HEK293T (cell line): ENCODE measurements around the gene EWSR1.

ENCODE experiments used
- ARNT ChIP-seq: fragments of 450-650 bp; IDR thresholded peaks from 2 replicates; pipeline ENCODE4 v1.6.1; 2017; ENCODE audit warnings: mild to moderate bottlenecking
- BHLHE40 ChIP-seq: fragments of 450-650 bp; IDR thresholded peaks from 2 replicates; pipeline ENCODE4 v1.6.1; 2016; ENCODE audit warnings: mild to moderate bottlenecking, moderate library complexity, borderline replicate concordance
- CTBP1 ChIP-seq: fragments of 450-650 bp; IDR thresholded peaks from 2 replicates; pipeline ENCODE4 v1.6.1; 2016; ENCODE audit warnings: borderline replicate concordance
- FOXA1 ChIP-seq: fragments of 450-650 bp; IDR thresholded peaks from 2 replicates; pipeline ENCODE4 v1.6.1; 2016; ENCODE audit warnings: mild to moderate bottlenecking
- FOXM1 ChIP-seq: fragments of 450-650 bp; IDR thresholded peaks from 2 replicates; pipeline ENCODE4 v1.6.1; 2017; ENCODE audit warnings: mild to moderate bottlenecking, borderline replicate concordance
- HDGF ChIP-seq: fragments of 450-650 bp; IDR thresholded peaks from 2 replicates; pipeline ENCODE4 v1.6.1; 2017; ENCODE audit warnings: antibody characterized with exemption, borderline replicate concordance
- L3MBTL2 ChIP-seq: fragments of 450-650 bp; conservative IDR thresholded peaks from 2 replicates; pipeline ENCODE4 v1.6.1; 2016; ENCODE audit warnings: mild to moderate bottlenecking
- NFRKB ChIP-seq: fragments of 450-650 bp; IDR thresholded peaks from 2 replicates; pipeline ENCODE4 v1.6.1; 2016; ENCODE audit warnings: mild to moderate bottlenecking, moderate library complexity
- PKNOX1 ChIP-seq: fragments of 450-650 bp; IDR thresholded peaks from 2 replicates; pipeline ENCODE4 v1.6.1; 2016
- SP1 ChIP-seq: fragments of 450-650 bp; IDR thresholded peaks from 2 replicates; pipeline ENCODE4 v1.6.1; 2017
- SUZ12 ChIP-seq: fragments of 450-650 bp; IDR thresholded peaks from 2 replicates; pipeline ENCODE4 v1.6.1; 2016; ENCODE audit warnings: mild to moderate bottlenecking
- TARDBP ChIP-seq: fragments of 450-650 bp; IDR thresholded peaks from 2 replicates; pipeline ENCODE4 v1.6.1; 2016

GRCh38 chr22:29348041-29348440 is 80.0 kb downstream of the EWSR1 start:
- TF ChIP-seq FOXM1 (no peak), BHLHE40 (no peak), PKNOX1 (no peak), SUZ12 (no peak), TARDBP (no peak), CTBP1 (no peak), FOXA1 (no peak), SP1 (no peak), NFRKB (no peak), L3MBTL2 (no peak), HDGF (no peak), ARNT (no peak)
